RPMI8226 (cell line): ENCODE data around the gene GPR25.

ENCODE experiments used
- DNase-seq: peaks from one replicate; pipeline ENCODE4 v3.0.0-alpha.2; 2015

Gene GPR25

DNA sequence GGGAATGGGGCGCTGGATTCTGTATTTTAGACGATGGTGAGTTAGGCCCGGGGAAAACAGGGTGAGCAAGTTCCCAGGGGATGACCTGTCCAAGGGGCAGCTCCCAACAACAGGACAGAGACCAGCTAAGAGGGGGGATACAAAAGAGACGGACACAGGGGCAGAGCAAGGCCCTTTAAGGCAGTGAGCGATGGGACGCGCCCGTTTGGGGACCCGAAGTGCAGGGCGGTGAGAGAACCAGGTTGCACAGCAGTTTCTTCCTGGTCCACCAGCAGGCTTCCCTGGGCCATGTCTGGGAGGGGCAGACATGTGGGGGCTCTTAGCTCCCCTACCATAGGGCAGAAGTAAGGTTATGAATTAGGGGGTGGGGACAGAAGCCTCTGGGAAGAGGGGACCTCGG lies 43.9 kb downstream of the GPR25 start:
- no peak for DNase-seq

DNA sequence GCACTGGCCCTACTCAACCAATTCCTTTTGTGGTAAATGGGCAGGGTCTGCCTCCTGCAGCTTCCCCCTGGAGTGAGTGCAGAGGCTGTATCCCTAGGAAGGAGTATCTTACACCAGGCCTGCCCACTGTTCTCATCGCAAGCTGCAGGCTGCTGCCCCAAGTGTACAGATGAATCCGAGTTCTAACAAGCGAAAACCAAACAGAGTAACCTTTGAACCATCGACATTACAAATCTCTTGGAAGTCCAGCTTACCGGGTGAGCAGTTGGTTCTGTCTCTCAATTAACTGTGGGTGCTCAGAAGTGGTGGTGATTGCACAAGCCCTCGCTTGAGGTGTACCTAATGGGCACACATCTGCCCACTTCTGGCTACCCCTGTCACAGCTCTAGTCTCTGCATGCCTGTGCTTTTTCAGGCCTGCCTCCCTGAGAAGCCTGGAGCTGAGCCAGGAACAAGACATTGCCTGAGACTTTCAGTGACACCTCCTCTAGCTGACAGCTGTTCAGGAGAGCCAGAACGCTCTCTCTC lies 44.6 kb downstream of the GPR25 start:
- peak; percentile 82 for DNase-seq

DNA sequence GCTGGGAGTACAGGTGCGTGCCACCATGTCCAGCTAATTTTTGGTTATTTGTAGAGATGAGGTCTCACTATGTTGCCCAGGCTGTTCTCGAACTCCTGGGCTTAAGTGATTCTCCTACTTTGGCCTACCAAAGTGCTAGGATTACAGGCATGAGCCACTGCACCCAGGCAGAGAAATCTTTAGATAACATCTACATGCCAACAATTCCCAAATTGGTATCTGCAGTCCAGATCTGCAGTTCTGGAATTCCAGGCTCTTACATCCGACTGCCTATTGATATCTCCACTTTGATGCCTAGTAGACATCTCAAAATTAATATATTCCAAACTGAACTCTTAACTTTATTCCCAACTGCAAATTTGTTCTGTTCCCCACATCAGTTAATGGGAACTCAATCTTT lies 45.2 kb downstream of the GPR25 start:
- no peak for DNase-seq

DNA sequence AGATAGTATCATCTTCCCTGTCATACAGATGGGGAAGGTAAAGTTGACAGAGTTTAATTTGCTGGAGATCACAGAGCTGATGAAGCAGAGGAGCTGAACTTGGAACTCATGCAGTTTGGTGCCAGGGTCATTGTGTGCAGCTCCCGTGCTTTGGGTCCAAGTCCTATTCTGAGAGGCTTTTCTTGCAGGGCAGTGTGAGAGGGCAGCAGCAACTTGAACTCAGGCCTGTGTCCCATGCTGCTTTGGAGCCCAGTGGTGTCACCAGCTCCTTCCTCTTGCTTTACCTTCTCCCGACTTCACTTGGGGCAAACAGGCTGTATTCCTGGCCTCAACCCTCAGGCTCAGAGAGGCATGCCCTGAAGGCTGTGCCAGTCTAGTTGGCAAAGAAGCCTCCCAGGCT lies 46.6 kb downstream of the GPR25 start:
- DNase-seq: no peak

DNA sequence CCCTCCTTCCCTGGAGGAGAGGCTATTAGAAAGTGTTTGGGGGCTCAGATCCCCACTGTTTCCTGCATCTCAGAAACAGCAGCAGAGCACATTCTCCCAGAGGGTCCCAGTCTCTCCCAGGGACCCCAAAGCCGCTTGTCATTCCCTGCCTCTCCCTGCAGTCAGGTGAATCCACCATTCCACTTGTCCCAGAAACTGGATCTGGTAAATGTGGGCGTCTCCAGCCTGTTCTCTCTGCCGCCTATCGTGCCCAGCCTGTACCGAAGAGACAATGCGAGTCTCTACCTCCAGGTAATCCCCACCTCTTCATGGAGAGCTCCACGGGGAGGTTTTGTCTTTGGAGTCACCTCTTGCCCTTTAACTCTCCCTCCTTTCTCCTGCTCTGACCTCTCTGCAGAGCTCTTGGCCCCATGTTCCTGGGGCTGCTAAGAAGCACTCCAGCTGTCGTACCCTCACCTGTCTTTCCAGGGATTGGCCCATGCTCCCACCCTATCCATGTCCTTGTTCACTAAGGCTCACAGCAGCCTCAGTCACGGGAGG lies 48.9 kb downstream of the GPR25 start:
- no peak for DNase-seq

DNA sequence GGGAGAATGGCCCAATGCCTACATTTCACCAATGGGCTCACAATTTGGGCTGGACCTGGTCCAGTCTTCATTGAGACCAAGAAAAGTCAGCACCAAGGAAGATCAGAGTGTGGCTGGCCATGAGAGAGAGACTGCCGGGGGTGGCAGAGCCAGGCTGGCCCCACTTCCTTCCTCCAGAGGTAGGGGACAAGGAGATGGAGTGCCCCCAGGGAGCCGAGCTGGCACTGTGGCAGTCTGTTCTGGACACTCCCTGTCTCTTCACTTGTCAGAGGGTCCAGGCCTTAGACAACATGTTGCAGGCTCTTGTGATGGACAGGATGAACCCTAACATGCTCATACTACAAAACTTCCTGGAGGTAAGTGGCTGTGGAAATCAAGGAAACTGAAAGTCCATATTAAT lies 49.6 kb downstream of the GPR25 start:
- DNase-seq: no peak

DNA sequence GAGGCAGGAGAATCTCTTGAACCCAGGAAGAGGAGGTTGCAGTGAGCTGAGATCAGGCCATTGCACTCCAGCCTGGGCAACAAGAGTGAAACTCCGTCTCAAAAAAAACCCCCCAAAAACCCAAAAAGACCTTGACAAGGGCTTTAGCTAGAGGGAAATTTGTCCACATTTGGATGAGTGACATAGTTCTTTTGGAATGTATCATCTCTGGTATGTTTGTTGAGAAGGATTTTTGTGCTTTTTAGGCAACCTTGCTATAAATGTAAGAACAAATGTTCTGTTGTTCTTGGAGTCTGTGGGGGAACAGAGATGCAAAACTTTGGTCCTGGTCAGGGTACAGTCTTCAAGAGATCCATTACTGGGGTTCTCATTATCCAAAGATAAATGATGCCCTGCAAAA lies 50.8 kb downstream of the GPR25 start:
- DNase-seq: no peak
